ENCODE measurements around the gene YIPF5.

YIPF5 gene

GRCh38 chr5:144142139-144142823, 28.2 kb downstream of the YIPF5 start:
- Histone ChIP-seq H3K4me3 (ENCODE audit: low read depth, low read length) (no peak overlapping the region), H3K27me3 (replicated peaks) (no peaks in the 10 kb centered on the region), H3K36me3 (replicated peaks) (no peaks in the 10 kb centered on the region), H3K27ac (no peak overlapping the region)
- in situ Hi-C loops (cut with HindIII; ENCODE audit: low pct_ligation_motif_present, low sequenced_read_pairs): no loop called here
- TF ChIP-seq CTCF (IDR thresholded peaks at IDR 0.05; ENCODE audit: low read depth, low read length, missing control alignments): peak; percentile 67
- DNase-seq: peak; percentile 22

GRCh38 chr5:144141585-144141984, 28.9 kb downstream of the YIPF5 start:
- no peak for TF ChIP-seq CTCF (IDR thresholded peaks at IDR 0.05; ENCODE audit: low read depth, low read length, missing control alignments)
- no peak overlapping the region for H3K27ac ChIP-seq
- in situ Hi-C loops (cut with HindIII; ENCODE audit: low pct_ligation_motif_present, low sequenced_read_pairs): no loop called here
- no peak for DNase-seq
- H3K36me3 ChIP-seq (replicated peaks): no peaks in the 10 kb centered on the region
- no peak overlapping the region for H3K4me3 ChIP-seq (ENCODE audit: low read depth, low read length)
- H3K27me3 ChIP-seq (replicated peaks): no peaks in the 10 kb centered on the region

- Histone ChIP-seq H3K4me3 (ENCODE audit: low read depth, low read length) (no peak overlapping the region), H3K36me3 (replicated peaks) (no peaks in the 10 kb centered on the region), H3K27ac (no peak overlapping the region), H3K27me3 (replicated peaks) (no peaks in the 10 kb centered on the region)
- DNase-seq: peak; percentile 31
- in situ Hi-C loops (cut with HindIII; ENCODE audit: low pct_ligation_motif_present, low sequenced_read_pairs): no loop called here
- peak; percentile 45 for TF ChIP-seq CTCF (IDR thresholded peaks at IDR 0.05; ENCODE audit: low read depth, low read length, missing control alignments)
Measured at GRCh38 chr5:144139586-144139985, 30.9 kb downstream of the YIPF5 start.

GRCh38 chr5:144135113-144135762, 35.2 kb downstream of the YIPF5 start:
- H3K36me3 ChIP-seq (replicated peaks): no peaks in the 10 kb centered on the region
- in situ Hi-C loops (cut with HindIII; ENCODE audit: low pct_ligation_motif_present, low sequenced_read_pairs): no loop called here
- H3K27me3 ChIP-seq (replicated peaks): no peaks in the 10 kb centered on the region
- no peak overlapping the region for H3K27ac ChIP-seq
- no peak for TF ChIP-seq CTCF (IDR thresholded peaks at IDR 0.05; ENCODE audit: low read depth, low read length, missing control alignments)
- H3K4me3 ChIP-seq (ENCODE audit: low read depth, low read length): no peak overlapping the region
- DNase-seq: no peak

- no peak for DNase-seq
- in situ Hi-C loops (cut with HindIII; ENCODE audit: low pct_ligation_motif_present, low sequenced_read_pairs): no loop called here
- Histone ChIP-seq H3K27me3 (replicated peaks) (no peaks in the 10 kb centered on the region), H3K4me3 (ENCODE audit: low read depth, low read length) (no peak overlapping the region), H3K27ac (no peak overlapping the region), H3K36me3 (replicated peaks) (no peaks in the 10 kb centered on the region)
- no peak for TF ChIP-seq CTCF (IDR thresholded peaks at IDR 0.05; ENCODE audit: low read depth, low read length, missing control alignments)
Measured at GRCh38 chr5:144134194-144134826, 36.1 kb downstream of the YIPF5 start.

All from brain microvascular endothelial cell (primary cell).